ENCODE data around the gene ADAT3. TPM values are rescaled to one million over a fixed set of nuclear protein-coding genes. Genes with fewer than 3 reads are reported as not detected.
"Not testable (repeated sequence)": the region's sequence is repeated elsewhere in the genome, so short reads cannot be mapped to it uniquely, and the experiment has no call there.

Gene ADAT3
- total and polyA plus RNA-seq, 10 donors = 3.2 to 11.0 (median 8.2) TPM

DNA sequence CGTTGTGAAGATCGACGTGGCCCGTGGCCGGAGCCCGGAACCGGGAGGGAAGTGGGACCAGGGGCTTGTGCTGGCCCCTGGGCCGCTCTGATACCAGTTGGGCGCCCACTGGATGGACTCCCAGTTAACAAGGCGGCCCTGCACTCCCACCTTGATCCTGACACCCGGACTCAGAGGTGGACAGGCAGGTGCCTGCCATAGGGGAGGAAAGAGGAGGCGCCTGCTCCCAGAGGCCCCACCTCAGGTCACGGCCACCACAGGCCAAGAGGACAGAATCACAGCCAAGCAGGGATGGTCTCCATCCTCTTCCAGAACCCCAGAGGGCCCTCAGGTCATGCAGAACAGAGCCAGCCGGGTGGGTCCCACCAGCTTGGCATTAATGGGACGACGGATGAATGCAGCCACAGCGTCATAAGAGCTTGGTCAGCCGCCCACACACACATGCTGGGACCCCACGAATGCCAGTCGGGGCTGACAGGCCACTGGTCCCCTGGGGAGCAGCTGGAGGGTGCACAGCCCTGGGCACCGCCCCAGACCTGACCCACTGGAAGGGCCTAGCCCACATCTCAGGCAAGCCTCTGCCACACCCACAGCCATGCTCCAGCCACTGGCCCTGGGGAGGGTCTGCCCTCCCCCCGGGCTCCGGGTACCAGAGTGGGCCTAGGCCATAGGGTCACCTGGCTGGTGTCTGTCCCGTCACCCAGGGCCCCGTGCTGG lies 32.2 kb upstream of the ADAT3 start:
- peak; percentile 73 for DNase-seq
- H3K4me1 ChIP-seq = peaks cover 47 to 87% (median 65%) of the 10 kb centered on the region in 6 donors
- H3K9me3 ChIP-seq = no peaks in the 10 kb centered on the region
- peaks cover 0 to 62% (median 21%) of the 10 kb centered on the region in 6 donors for H3K36me3 ChIP-seq
- TF ChIP-seq POLR2AphosphoS5 (IDR thresholded peaks at IDR 0.05) (peak in 2 of 3 donors; percentile 3 to 9), POLR2A (IDR thresholded peaks at IDR 0.05) (no peak)
- H3K4me3 ChIP-seq = peak overlapping the region in 3 of 8 donors; percentile 88 to 98 (median 89)
- peak overlapping the region in 7 of 8 donors; percentile 92 to 96 (median 94) for H3K27ac ChIP-seq
- WGBS, 5 donors = 75 to 85% (median 80%) methylated on average over 13 to 25 of the region's 25 CpGs
- intact Hi-C loops (cut with DNase I; ENCODE audit: low total_unique reads) = no loop called here
- no peaks in the 10 kb centered on the region for H3K27me3 ChIP-seq (replicated peaks in 1 of 7)

DNA sequence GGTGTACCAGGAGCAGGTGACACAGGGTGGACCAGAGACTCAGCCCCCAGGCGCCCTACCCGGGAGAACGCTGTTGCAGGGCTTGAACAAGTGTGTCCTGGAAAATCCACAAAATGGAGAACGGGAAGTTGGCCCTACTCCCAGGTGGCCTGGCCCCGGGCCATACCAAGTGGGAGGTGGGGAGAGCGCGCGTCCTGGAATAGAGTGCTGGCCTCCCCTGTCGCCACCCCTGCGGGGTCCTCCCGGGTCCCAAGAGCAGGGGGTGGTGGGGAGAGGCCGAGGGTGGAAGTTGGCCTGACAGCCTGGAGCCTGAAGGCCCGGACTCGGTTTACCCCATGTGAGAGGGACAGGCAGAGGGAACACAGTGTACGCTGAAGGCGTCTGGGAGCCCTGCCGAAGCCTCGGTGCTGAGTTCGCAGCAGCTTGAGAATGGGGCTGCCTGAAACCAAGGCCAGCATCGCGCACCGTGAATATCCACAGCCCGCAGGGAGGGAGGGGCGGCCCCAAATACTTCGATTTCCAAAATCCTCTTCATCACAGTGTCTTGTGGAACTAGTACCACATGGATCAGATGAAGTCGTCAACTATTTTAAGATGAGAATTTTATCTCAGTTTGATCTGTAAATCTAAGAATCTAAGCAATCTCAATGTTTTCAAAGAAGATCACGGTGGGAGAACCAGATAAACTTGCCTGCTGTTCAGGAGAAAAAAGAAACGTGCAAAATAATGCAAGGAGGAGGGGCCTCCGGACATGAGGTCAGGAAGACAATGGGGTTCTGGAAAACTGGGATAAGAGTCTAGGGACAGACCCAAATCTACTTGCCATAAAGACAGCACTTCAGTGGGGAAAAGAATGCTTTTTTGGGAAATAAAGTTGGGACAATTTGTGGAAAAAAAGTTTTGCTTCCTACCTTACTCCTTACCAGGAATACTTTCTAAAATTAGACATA lies 31.4 kb upstream of the ADAT3 start:
- peak overlapping the region in 6 of 8 donors; percentile 7 to 98 (median 90) for H3K4me3 ChIP-seq
- H3K27ac ChIP-seq = peak overlapping the region; percentile 14 to 96 (median 94)
- whole genome bisulfite sequencing, 5 donors = 56 to 77% (median 68%) methylated on average over 24 to 29 of the region's 29 CpGs
- no peaks in the 10 kb centered on the region for H3K27me3 ChIP-seq (replicated peaks in 1 of 7)
- H3K4me1 ChIP-seq = peaks cover 47 to 85% (median 65%) of the 10 kb centered on the region in 6 donors
- H3K9me3 ChIP-seq = no peaks in the 10 kb centered on the region
- TF ChIP-seq CTCF (IDR thresholded peaks at IDR 0.05 in 8 of 11, conservative IDR thresholded peaks at IDR 0.05 in 3 of 11) (no peak), POLR2AphosphoS5 (IDR thresholded peaks at IDR 0.05) (peak; percentile 11 to 39 (median 31)), POLR2A (IDR thresholded peaks at IDR 0.05) (no peak)
- peaks cover 0 to 65% (median 25%) of the 10 kb centered on the region in 6 donors for H3K36me3 ChIP-seq
- DNase-seq = peak; percentile 80
- intact Hi-C loops (cut with DNase I; ENCODE audit: low total_unique reads) = no loop called here

- Histone ChIP-seq H3K27ac (peak overlapping the region; percentile 92 to 96 (median 94)), H3K36me3 (peaks cover 0 to 65% (median 28%) of the 10 kb centered on the region in 6 donors), H3K4me1 (peaks cover 47 to 79% (median 61%) of the 10 kb centered on the region in 6 donors), H3K27me3 (replicated peaks in 1 of 7) (no peaks in the 10 kb centered on the region), H3K9me3 (no peaks in the 10 kb centered on the region), H3K4me3 (peak overlapping the region; percentile 65 to 98 (median 90))
- 4 to 7% (median 5%) methylated on average over 16 of the region's 16 CpGs for WGBS, 5 donors
- TF ChIP-seq POLR2A (IDR thresholded peaks at IDR 0.05) = no peak
- no peak for TF ChIP-seq POLR2AphosphoS5 (IDR thresholded peaks at IDR 0.05)
- no peak for TF ChIP-seq CTCF (IDR thresholded peaks at IDR 0.05 in 8 of 11, conservative IDR thresholded peaks at IDR 0.05 in 3 of 11)
- no peak for DNase-seq
- intact Hi-C loops (cut with DNase I; ENCODE audit: low total_unique reads) = no loop called here
Observed at GRCh38 chr19:1874554-1875185, 30.5 kb upstream of the ADAT3 start.

DNA sequence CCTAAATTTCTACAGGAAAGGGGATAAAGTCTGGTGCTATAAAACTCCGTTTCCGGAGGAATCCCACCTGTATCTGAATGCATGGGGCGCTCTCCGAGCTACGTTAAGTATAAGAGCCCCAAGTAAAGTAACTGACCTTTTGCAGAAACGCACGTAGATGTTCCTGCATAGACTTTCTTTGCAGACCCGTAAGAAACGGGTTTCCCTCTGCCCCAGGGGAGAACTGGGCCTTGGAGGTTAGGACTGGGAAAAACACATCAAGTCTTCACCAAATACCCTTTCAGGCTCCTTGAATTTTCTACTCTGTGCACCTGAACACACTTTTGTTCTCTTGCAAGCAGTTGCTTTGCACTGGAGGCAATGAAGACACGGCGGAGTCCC lies 29.9 kb upstream of the ADAT3 start:
- not testable (repeated sequence) for DNase-seq

More for the DNA sequence above, 29.9 kb upstream of the ADAT3 start:
- WGBS, 5 donors = 0 to 1% (median 1%) methylated on average over 11 of the region's 11 CpGs
- H3K9me3 ChIP-seq; H3K27me3 ChIP-seq (replicated peaks in 1 of 7); intact Hi-C loops (cut with DNase I; ENCODE audit: low total_unique reads): not testable (repeated sequence)
- Histone ChIP-seq H3K4me3 (peak overlapping the region; percentile 65 to 98 (median 90)), H3K36me3 (peaks cover 0 to 65% (median 31%) of the 10 kb centered on the region in 6 donors), H3K4me1 (peaks cover 49 to 80% (median 66%) of the 10 kb centered on the region in 6 donors), H3K27ac (peak overlapping the region; percentile 92 to 96 (median 94))

Measured in spleen (tissue), 11 donors.